OCI-LY7 (cell line): ENCODE measurements around the gene WNT11. TPM values are rescaled to one million over a fixed set of nuclear protein-coding genes. Genes with fewer than 3 reads are reported as not detected.

ENCODE experiments used
- BruUV-seq: library from RNA; stranded (reverse); fragments of 400-500 nt; replicated peaks from 2 replicates; lab custom pipeline; 2021; lab: Mats Ljungman, UMichigan
- CTCF ChIA-PET: fragments of 300-600 bp; sonication (Branson Sonifier 250); formaldehyde crosslinking; loops from one replicate; lab custom pipeline; 2022; ENCODE audit warnings: antibody characterized with exemption; ENCODE audit not compliant: unreplicated experiment; lab: Charles Lee
- POLR2A ChIA-PET: fragments of 300-600 bp; sonication (Branson Sonifier 250); formaldehyde crosslinking; loops from one replicate; lab custom pipeline; 2022; ENCODE audit warnings: antibody characterized with exemption; lab: Charles Lee
- DNase-seq: peaks from one replicate; pipeline ENCODE4 v3.0.0-alpha.2; 2015; ENCODE audit warnings: low spot score
- H2AFZ ChIP-seq: fragments of 200-600 bp; sonication (generic), shearing (Covaris generic); 2 replicates; pipeline ENCODE4 v1.6.1; 2014; ENCODE audit warnings: mild to moderate bottlenecking, antibody characterized with exemption, low read length, moderate library complexity
- H3K27ac ChIP-seq: fragments of 200-600 bp; sonication (generic); 2 replicates; pipeline ENCODE4 v1.5.1; 2014; ENCODE audit warnings: mixed run types, low read depth, mild to moderate bottlenecking, moderate library complexity, low read length, inconsistent platforms; ENCODE audit not compliant: poor library complexity, severe bottlenecking
- H3K36me3 ChIP-seq: fragments of 200-600 bp; sonication (generic); 2 replicates; pipeline ENCODE4 v1.6.1; 2014; ENCODE audit warnings: mild to moderate bottlenecking, antibody characterized with exemption, low read length, moderate library complexity, mixed read lengths; ENCODE audit not compliant: insufficient read depth
- H3K4me1 ChIP-seq: fragments of 200-600 bp; sonication (generic); 2 replicates; pipeline ENCODE4 v1.5.1; 2014; ENCODE audit warnings: mild to moderate bottlenecking, low read length; ENCODE audit not compliant: insufficient read depth, poor library complexity, severe bottlenecking
- H3K4me2 ChIP-seq: fragments of 200-600 bp; sonication (generic); 2 replicates; pipeline ENCODE4 v1.6.1; 2014; ENCODE audit warnings: mild to moderate bottlenecking, low read length
- H3K4me3 ChIP-seq: fragments of 200-600 bp; sonication (generic); 2 replicates; pipeline ENCODE4 v1.5.1; 2014; ENCODE audit warnings: mild to moderate bottlenecking, low read depth, low read length; ENCODE audit not compliant: poor library complexity, severe bottlenecking
- H3K79me2 ChIP-seq: fragments of 200-600 bp; sonication (generic); 2 replicates; pipeline ENCODE4 v1.6.1; 2016; ENCODE audit warnings: low read depth, mild to moderate bottlenecking, low read length, moderate library complexity, mixed read lengths; ENCODE audit not compliant: insufficient read depth
- H3K9me2 ChIP-seq: fragments of 200-600 bp; sonication (generic); 2 replicates; pipeline ENCODE4 v1.6.1; 2016; ENCODE audit warnings: mild to moderate bottlenecking, low read length, mixed read lengths; ENCODE audit not compliant: insufficient read depth
- H3K9me3 ChIP-seq: fragments of 200-600 bp; sonication (generic); 2 replicates; pipeline ENCODE4 v1.6.1; 2014; ENCODE audit warnings: mild to moderate bottlenecking, mixed run types, low read length, mixed read lengths
- H4K20me1 ChIP-seq: fragments of 200-600 bp; sonication (generic); 2 replicates; pipeline ENCODE4 v1.6.1; 2014; ENCODE audit warnings: mild to moderate bottlenecking, antibody characterized with exemption, low read length, moderate library complexity, mixed read lengths; ENCODE audit not compliant: insufficient read depth
- CTCF ChIP-seq: fragments of 200-600 bp; sonication (generic); conservative IDR thresholded peaks from 2 replicates; pipeline ENCODE4 v1.5.1; 2014; ENCODE audit warnings: mild to moderate bottlenecking, antibody characterized with exemption, low read length, moderate library complexity, mixed read lengths
- EZH2phosphoT487 ChIP-seq: fragments of 200-600 bp; sonication (generic); IDR thresholded peaks from 2 replicates; pipeline ENCODE4 v1.6.1; 2018; ENCODE audit warnings: low read depth, borderline replicate concordance, mild to moderate bottlenecking, mixed run types, antibody characterized with exemption, low read length, moderate library complexity, mixed read lengths
- intact Hi-C: fragments of 100-400 bp; cut with micrococcal nuclease; formaldehyde crosslinking; loops from one replicate; pipeline ENCODE4 v1.10.0; 2022; ENCODE audit not compliant: unreplicated experiment
- total RNA-seq, 2 experiments: library from RNA; depleted of rRNA in 1 of 2; stranded (reverse); fragments of >200 nt in 1 of 2; shearing (Covaris generic) in 1 of 2; gene quantifications; 2 replicates each; pipeline ENCODE4 v1.2.3, GENCODE V29; 2014 to 2022

WNT11 gene
- total RNA-seq, 2 experiments from 2014 or later = not detected

- peak overlapping the region; percentile 57; the same call in 1 of the 2 replicates for H3K4me2 ChIP-seq
- BruUV-seq = no TSS peak
- DNase-seq = no peak
- H2AFZ ChIP-seq = peak overlapping the region; percentile 77; the same call in 1 of the 2 replicates
- H3K36me3 ChIP-seq = no peaks in the 10 kb centered on the region
- no peak overlapping the region for H3K4me3 ChIP-seq
- TF ChIP-seq CTCF (no peak), EZH2phosphoT487 (no peak)
- H3K4me1 ChIP-seq = peaks cover 21% of the 10 kb centered on the region
- no peaks in the 10 kb centered on the region for H3K9me3 ChIP-seq
- no peaks in the 10 kb centered on the region for H3K9me2 ChIP-seq
- no peak overlapping the region for H3K27ac ChIP-seq
- no peaks in the 10 kb centered on the region for H4K20me1 ChIP-seq
- POLR2A ChIA-PET = interaction anchor here (0.6 kb wide), 1 partner anchor 107 kb away, joined by 3 read pairs; no protein-coding TSS in a partner anchor
- CTCF ChIA-PET = interaction anchor here (0.5 kb wide), 1 partner anchor 144 kb away, joined by 4 read pairs; no protein-coding TSS in a partner anchor
- no peaks in the 10 kb centered on the region for H3K79me2 ChIP-seq
- intact Hi-C loops = loop anchor here (1.0 to 5.0 kb wide), 2 partner anchors 254 to 349 kb away; no protein-coding TSS in a partner anchor
These were observed 54.7 kb downstream of the WNT11 start for GRCh38 chr11:76151556-76152085.

- BruUV-seq = no TSS peak
- intact Hi-C loops = loop anchor here (5.0 kb wide), 1 partner anchor 348 kb away; no protein-coding TSS in a partner anchor
These were observed 56.2 kb downstream of the WNT11 start for GRCh38 chr11:76150141-76150540.

More at GRCh38 chr11:76150141-76150540, 56.2 kb downstream of the WNT11 start:
- no peaks in the 10 kb centered on the region for H3K9me3 ChIP-seq
- no peak overlapping the region for H2AFZ ChIP-seq
- peaks cover 21% of the 10 kb centered on the region for H3K4me1 ChIP-seq
- CTCF ChIA-PET = no interaction called here
- TF ChIP-seq EZH2phosphoT487 (no peak), CTCF (no peak)
- H3K9me2 ChIP-seq = no peaks in the 10 kb centered on the region
- no peaks in the 10 kb centered on the region for H3K79me2 ChIP-seq
- no peak for DNase-seq
- no peaks in the 10 kb centered on the region for H3K36me3 ChIP-seq
- no peak overlapping the region for H3K4me2 ChIP-seq
- H4K20me1 ChIP-seq = no peaks in the 10 kb centered on the region
- POLR2A ChIA-PET = no interaction called here
- H3K4me3 ChIP-seq = no peak overlapping the region
- no peak overlapping the region for H3K27ac ChIP-seq
